NCI-H2081 treated with DMSO at 0.1 percent for 48 hours (cell line): ENCODE measurements around the gene FTCDNL1.

Experiments
- DNase-seq: peaks from one replicate; lab custom pipeline; 2025; lab: John Stamatoyannopoulos, UW

The FTCDNL1 gene

DNA sequence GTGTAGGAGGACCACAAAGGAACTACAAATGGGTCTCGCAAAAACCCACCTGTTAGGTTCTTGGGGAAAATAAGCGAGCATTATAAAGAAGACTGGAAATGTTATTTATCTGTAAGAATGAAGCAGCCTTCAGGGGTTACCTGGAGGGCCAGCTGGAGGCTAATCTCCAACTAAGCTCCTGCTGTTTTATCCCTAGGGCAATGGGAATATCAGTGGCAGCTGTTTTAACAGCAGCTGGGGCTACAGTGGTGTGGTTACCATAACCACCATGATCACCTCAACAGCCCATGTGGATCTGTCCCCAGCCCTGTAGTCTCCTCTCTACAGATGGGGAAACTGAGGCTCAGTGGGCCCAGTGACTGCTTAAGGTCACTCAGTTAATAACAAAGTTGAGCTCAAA is 108.1 kb downstream of the FTCDNL1 start:
- no peak for DNase-seq

DNA sequence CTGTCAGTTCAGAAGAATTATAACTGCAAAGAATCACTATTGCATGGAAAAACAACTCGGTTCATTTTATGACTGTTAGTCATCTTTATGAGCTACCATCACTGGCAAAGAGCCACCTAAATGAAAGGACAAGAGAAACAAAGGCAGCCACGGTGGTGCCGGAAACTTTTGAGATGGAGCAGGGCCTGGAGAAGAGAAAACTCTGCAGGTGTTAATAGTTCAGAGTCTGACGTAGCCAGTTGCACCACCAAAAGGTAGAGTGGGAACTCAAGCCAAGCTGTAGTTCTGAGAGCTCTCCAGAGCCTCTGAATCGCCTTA is 110.9 kb downstream of the FTCDNL1 start:
- no peak for DNase-seq

DNA sequence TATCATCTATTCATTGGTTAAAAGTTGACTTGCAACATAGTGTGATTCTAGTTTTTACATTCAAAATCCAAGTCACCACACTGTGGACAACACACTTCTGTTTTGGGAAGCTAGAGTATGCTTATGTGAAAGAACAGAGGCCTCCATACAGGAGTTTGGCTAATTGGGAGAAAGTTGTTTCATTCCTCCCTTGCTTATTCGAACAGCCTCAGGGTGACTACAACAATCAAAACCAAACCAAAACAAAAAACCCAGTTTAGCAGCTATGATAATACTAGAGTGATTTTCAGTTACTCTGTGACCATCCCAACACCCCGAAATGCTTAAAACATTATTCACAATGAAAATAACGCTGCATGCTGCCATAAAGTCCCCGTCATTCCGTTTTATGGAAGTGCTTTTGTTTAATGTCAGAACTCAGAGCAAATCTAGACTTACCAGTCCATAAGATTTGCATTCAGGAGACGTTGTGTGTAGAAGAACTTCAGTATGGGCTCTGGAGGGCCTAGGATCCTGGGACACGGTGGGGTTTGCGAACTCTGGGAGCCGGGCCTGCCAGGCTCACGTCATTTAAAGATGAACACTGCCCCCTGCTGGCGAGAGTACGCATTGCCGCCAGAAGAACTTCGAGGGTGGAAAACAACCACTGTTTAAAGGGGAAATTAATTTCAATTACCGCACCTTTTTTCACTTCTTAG is 111.4 kb downstream of the FTCDNL1 start:
- no peak for DNase-seq

DNA sequence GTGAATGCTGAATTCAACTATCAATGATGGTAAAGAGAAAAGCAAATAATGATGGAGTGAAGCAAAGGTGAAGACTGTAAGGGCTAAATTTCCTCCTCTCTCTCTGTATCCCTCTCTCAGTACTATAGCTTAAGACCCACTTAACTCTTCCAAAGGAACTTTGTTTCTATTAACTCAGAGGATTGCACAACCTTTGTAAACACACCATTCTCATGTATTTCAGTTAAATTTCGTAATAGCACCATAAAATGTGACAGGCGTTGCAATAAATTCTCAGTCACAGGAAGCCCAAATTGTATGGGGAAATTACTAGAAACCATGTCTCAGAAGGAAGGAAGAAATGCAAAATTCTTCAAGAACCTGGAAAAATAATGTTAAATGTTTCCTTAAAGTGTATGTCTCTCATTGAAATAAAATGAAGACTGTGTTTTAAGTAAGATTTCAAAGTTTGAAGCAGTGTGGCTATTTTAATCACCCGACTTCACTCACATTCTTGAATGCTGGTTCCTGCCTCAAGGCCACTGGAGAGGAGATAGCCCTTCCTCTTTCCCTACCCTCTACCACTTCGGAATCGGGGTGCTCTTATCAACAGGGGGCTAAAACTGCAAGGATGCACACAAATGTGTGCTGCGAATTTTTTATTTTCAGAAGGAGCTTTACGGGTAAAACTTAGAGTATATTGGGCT is 112.1 kb downstream of the FTCDNL1 start:
- DNase-seq = no peak

DNA sequence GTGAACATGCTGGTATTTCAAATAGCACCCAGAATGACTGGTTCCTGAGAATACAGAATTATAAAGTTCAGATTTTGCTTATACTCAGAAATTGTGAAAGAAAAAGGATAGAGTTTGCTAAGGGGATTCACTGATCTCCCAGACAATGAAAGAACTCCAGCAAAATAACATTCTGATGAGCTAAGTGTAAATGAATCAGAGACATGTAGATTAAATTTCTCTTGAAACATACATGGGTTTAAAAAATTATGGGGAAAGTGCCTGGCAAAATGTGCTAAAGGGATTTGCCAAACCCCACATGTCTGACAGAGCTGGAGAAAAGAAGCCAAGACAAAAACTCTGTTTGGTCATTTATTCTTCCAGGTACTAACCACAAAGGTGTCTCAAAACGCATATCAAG is 116.3 kb downstream of the FTCDNL1 start:
- DNase-seq = no peak

DNA sequence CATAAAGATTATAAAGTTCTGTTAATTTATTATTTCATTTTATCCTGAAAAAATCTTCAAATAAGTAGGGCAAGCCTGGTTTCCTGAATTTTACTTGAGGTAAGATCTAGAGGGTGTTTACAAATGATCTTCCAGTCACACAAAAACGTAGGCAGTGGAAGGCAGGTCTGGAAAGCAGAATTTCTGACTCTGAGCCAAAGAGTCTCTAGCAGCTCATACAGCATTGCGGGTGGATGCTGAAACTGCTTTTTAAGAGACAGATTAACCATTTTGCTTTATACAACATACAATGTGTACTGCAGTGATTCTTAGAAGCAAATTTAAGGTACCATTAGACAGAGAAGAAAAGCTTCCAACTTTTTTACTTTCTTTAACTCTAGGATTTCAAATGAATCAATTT is 117.0 kb downstream of the FTCDNL1 start:
- no peak for DNase-seq

DNA sequence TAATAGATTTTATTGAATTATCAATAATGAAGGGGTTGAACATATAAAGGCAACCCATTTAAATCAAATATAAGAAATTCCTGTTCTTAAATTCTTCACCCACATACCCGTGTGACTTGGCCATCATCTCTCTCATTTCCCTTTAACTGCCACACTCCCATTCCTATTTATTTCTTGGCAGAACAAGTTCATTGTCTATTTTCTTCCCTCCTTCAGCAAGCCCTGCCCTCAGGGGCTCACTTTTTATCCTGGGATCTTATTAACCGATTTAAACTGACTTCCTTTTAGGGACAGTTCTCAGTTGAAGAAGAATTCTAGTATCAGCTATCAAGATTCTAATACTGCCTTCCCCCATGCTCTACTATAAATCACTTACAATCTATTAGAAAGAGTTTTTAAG is 123.2 kb downstream of the FTCDNL1 start:
- DNase-seq = no peak

DNA sequence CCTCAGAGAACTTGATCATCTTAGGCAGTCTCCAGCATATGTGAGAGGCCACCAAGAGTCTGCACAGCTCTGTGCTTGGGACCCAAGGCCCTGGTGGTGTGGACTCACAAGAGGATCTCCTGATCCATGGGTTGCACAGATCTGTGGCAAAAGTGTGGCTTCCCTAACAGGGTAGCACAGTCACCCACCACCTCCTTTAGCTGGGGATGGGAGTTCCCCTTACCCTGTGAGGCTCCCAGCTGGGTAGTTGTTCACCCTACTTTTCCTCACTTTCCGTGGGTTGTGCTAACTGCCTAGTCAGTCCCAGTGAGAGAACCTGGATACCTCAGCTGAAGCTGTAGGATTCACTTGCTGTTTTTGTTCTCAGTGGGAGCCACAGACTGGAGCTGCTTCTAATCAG is 123.7 kb downstream of the FTCDNL1 start:
- DNase-seq = no peak

DNA sequence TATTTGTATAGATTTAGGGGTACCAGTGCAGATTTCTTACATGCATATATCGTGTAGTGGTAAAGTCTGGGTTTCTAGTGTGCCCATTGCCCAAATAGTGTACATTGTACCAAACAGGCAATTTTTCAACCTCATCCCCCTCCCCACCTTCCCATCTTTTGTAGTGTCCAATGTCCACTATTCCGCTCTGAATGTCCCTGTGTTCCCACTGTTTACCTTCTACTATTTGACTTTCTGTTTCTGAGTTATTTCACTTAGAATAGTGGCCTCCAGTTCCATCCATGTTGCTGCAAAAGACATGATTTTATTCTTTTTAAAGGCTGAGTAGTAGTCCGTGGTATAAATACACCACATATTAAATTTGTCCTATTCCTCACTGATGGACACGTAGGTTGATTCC is 132.9 kb downstream of the FTCDNL1 start:
- DNase-seq = no peak

DNA sequence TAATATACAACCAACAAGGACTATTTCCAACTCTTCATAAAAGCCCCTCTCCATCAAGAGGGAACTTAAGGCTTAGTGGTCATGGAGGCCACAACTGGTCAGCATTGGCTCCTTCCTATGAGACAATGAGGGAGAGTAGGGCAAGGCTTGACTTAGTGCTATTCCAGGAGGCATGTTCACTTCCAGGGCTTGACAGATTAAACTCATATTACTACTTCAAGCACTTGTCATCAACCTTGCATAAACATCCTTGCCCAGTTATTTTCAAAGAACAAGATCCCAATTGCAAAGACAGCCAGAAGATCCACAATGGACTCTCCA is 133.4 kb downstream of the FTCDNL1 start:
- DNase-seq = no peak

DNA sequence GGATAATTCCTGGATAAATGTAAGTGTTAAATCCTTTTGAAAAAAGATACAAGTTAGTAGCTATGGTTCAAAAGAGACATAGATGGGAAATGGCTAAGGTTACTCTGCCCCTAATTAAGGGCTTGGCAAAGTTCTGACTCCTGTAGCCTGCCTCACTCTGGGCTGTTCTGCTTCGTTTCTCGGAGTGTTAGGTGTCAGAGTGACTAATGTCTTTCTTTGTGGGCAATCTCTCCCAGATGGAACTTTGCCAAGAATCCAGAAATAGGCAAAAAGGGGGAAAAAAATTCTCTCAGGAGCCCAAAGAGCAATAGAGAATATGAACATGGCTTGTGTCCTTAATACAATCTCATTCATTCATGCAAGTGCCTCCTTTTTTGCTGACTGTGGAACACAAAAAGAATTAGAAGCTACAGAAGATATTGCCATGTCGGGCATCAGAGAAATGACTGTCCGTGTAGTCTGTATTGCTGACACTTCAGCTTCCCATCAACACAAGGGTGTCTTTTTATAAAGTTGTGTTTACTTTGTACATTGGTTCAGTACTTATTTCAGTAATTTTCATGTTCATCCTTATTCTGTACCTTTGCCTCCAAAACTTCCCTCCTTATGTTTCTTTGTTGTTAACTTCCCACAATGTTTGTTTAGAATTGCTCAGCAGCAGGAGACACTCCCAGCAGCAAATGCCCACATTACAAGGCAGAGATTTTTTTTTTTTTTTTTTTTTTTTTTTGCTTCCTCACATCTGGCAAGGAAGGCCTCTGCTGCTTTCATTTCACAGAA is 134.0 kb downstream of the FTCDNL1 start:
- no peak for DNase-seq

DNA sequence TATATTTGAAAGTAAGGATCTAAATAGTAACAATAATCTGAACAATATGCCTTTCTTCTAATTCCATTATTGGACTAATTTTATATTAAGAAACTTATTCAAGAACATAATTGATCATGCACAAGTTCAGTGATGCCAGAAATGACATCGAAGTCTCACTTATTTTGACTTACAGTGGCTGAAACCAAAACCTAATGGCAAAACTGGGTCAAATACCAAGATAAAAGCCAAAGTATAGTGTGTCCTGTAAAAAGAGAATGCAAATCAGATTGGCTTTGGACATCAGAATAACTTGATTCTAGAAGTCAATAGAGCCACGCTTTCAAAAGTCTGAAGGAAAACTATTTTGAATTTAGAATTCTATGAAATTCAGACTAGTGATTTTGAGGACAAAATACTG is 137.2 kb downstream of the FTCDNL1 start:
- DNase-seq = no peak

DNA sequence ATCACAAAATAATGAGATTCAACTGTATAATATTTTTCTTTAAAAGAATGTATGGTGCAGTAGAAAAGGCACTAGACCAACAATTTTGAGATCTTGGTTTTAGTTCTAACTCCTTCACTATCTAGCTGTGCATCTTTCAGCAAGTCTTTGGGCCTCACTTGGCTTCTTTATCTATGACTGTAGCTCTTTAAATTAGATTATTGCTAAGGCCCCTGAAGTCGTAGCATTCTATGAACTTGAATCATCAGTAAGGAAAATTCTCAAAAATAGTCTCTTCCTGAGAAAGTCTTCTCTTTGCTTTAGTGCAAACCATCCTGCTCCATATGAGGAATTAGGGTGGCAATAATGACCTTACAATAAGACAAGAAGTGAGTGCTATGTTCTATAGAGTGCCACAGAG is 140.4 kb downstream of the FTCDNL1 start:
- no peak for DNase-seq
